DOHH2 (cell line): Measurements from ENCODE around the gene C2orf15.

Experiments
- EZH2phosphoT487 ChIP-seq: fragments of 200-600 bp; sonication (generic); IDR thresholded peaks from 2 replicates; pipeline ENCODE4 v1.6.1; 2017; ENCODE audit warnings: borderline replicate concordance, mild to moderate bottlenecking, antibody characterized with exemption, low read length, moderate library complexity, mixed read lengths
- TF ChIP-seq, protein P1 (sequence below): fragments of 200-600 bp; sonication (generic); IDR thresholded peaks from one replicate; pipeline ENCODE4 v1.5.1; 2014; ENCODE audit warnings: antibody characterized with exemption, mild to moderate bottlenecking, low read depth, low read length; ENCODE audit not compliant: poor library complexity, severe bottlenecking

DNA sequence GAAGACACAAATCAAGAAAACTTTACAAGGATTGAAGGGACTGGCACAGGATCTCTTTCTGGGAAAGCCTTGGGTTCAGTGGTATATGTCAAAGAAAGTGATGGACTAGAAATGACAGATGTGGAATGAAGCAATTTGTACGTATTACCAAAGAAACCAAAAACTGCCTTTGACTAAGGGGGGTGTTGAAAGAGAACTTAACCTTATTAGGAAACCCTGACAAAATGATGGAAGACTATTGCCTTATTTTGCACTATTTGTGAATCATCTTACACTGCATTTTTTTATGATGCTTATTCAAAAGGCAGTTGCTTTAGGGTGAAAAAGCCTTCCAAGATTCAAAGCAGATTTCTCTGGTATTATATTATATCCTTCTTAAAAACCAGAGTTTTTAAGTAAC, 9.2 kb downstream of the C2orf15 start:
- TF ChIP-seq, protein P1, sequence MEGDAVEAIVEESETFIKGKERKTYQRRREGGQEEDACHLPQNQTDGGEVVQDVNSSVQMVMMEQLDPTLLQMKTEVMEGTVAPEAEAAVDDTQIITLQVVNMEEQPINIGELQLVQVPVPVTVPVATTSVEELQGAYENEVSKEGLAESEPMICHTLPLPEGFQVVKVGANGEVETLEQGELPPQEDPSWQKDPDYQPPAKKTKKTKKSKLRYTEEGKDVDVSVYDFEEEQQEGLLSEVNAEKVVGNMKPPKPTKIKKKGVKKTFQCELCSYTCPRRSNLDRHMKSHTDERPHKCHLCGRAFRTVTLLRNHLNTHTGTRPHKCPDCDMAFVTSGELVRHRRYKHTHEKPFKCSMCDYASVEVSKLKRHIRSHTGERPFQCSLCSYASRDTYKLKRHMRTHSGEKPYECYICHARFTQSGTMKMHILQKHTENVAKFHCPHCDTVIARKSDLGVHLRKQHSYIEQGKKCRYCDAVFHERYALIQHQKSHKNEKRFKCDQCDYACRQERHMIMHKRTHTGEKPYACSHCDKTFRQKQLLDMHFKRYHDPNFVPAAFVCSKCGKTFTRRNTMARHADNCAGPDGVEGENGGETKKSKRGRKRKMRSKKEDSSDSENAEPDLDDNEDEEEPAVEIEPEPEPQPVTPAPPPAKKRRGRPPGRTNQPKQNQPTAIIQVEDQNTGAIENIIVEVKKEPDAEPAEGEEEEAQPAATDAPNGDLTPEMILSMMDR = no peak
- TF ChIP-seq EZH2phosphoT487 = no peak
